Measurements from ENCODE around the gene SYNDIG1.

SYNDIG1 gene

DNA sequence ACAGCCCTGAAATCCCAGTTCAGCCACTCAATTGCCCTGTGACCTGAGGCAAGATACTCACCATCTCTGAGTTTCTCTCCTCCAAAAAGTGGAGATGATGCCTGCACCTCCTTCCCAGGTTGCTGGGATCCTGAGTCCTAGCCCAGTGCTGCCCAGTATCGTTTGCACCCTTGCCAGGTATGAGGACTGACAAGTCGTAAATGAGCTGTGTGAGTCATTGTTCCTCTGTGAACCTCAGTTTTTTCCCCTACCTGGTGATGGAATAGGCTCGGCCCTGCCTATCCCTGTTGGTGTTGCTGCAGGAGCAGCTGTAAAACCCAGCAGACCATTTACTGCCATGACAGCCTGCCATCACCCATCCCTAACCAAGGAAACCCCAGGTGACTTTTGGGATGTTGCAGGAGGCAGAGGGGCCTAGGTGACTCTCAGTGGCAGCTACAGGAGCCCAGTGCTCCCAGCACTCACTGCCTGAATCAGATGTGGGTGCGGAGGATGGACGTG is 229.3 kb downstream of the SYNDIG1 start:
- TF ChIP-seq, protein P1, sequence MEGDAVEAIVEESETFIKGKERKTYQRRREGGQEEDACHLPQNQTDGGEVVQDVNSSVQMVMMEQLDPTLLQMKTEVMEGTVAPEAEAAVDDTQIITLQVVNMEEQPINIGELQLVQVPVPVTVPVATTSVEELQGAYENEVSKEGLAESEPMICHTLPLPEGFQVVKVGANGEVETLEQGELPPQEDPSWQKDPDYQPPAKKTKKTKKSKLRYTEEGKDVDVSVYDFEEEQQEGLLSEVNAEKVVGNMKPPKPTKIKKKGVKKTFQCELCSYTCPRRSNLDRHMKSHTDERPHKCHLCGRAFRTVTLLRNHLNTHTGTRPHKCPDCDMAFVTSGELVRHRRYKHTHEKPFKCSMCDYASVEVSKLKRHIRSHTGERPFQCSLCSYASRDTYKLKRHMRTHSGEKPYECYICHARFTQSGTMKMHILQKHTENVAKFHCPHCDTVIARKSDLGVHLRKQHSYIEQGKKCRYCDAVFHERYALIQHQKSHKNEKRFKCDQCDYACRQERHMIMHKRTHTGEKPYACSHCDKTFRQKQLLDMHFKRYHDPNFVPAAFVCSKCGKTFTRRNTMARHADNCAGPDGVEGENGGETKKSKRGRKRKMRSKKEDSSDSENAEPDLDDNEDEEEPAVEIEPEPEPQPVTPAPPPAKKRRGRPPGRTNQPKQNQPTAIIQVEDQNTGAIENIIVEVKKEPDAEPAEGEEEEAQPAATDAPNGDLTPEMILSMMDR (IDR thresholded peaks at IDR 0.05; ENCODE audit: control extremely low read depth, extremely low read depth, low read depth, missing control alignments) = no peak
- DNase-seq (ENCODE audit: extremely low spot score) = peak; percentile 9
- CTCF ChIA-PET = no interaction called here
- POLR2A ChIA-PET = no interaction called here

DNA sequence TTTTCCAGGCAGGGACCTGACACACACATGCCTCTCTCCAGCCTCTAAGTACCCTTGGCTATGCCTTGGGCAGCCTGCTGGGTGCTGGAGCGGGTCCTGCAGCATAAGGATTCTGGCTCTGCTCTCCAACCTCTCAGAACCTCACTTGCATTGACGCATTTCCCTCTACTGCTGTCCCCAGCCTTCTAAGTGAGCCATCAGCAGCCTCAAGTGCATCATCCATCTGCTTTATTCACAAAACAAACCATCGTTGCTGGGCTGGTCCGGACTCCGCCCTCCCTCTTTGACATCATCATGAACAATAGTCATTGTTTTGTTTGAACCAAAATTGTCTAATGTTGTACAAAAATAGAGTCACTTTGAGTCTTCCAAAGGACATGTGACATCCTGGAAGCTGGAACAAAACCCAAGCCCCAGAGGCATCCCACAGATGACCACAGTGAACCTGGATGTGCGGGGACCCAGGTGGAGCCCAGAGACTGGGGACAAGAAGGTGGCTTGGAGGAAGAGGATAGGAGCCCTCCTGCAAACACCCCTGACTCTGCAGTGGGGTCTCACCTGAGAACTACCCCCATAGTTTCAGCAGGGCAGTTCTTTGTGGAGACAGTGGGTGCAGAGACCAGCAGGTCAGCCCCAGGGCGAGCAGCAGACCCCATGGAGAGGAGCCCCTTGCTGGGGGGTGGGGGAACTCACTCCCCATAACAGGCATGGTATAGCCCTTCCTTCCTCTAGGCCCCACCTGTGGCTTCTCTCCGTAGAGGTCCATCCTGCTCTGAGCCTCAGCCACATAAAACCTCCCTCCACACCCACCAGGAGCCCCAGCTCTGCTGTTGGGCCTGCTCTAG is 230.1 kb downstream of the SYNDIG1 start:
- DNase-seq (ENCODE audit: extremely low spot score) = no peak
- TF ChIP-seq, protein P1 (IDR thresholded peaks at IDR 0.05; ENCODE audit: control extremely low read depth, extremely low read depth, low read depth, missing control alignments) = no peak
- CTCF ChIA-PET = no interaction called here

DNA sequence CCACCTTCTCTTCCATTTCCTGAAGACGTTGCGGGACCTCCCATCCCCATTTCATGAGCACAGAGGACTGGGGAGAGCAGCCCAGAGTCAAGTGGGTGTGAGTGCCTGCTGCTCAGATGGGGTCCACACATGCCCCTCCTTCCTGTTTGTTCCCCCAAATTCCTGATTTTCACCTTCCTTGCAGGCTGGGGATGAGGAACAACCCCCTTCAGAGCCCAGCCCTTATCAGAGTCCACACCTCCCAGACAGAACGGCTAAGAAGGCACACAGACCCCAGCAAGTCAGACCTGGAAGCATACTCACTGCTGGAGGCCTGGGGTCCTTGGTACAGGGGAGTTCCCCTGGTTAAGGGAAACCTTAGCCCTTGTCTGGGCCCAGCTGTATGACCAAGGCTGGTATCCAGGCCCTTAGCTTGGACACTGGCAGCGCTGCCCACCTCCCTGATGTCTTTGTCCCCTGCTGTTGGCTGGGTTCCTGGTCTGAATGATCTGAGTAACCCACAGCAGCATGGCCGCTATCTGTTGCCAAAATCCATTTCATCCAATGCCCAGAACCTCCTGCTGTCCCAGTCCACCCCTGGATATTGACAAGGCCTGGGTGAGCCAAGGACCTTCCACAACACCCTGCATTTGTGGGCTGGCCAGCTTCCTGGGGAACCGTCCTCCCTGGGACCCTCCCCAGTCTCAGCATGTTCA is 230.9 kb downstream of the SYNDIG1 start:
- CTCF ChIA-PET = no interaction called here

More for the DNA sequence above, 230.1 kb downstream of the SYNDIG1 start:
- POLR2A ChIA-PET = no interaction called here

DNA sequence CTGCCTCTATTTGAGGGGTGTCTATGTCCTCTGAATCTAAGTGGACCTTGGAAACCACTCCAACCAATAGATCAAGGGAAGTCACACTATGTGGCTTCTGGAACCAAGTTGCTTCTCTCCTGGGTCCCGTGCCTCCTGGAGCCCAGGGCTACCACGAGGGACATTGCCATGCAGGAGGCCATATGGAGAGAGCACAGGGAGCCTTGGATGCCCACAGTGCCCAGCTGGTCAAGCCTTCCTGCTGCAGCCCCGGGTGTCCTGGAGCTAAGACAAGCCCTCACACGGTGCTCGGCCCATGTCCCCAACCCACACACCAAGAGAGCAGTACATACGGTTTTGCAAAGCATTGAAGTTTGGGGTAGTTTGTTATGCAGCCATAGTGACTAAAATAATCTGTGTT is 231.6 kb downstream of the SYNDIG1 start:
- no peak for DNase-seq (ENCODE audit: extremely low spot score)
- TF ChIP-seq, protein P1 (IDR thresholded peaks at IDR 0.05; ENCODE audit: control extremely low read depth, extremely low read depth, low read depth, missing control alignments) = no peak
- ChIA-PET POLR2A (no interaction called here), CTCF (no interaction called here)

More for the DNA sequence above, 230.9 kb downstream of the SYNDIG1 start:
- TF ChIP-seq, protein P1 (IDR thresholded peaks at IDR 0.05; ENCODE audit: control extremely low read depth, extremely low read depth, low read depth, missing control alignments) = no peak
- POLR2A ChIA-PET = no interaction called here
- no peak for DNase-seq (ENCODE audit: extremely low spot score)

DNA sequence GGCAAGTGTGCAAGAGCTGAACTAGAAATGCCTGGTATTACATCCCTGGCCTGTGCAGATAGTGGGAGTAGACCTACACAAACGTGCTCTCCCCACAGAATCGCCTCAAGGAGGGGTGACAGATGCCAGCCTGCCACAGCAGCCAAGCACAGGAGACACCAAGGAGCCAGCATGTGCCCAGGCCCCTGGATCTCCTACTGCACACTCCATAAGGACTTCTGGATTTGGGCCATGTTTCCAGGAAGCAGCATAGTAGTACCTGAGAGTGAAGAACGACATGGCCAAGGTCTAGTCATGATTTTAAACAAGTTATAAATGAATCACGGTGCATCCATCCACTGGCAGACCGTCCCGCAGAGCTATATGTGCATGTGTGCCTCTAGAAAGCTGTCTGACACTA is 232.2 kb downstream of the SYNDIG1 start:
- POLR2A ChIA-PET = no interaction called here
- CTCF ChIA-PET = no interaction called here
- TF ChIP-seq, protein P1 (IDR thresholded peaks at IDR 0.05; ENCODE audit: control extremely low read depth, extremely low read depth, low read depth, missing control alignments) = no peak
- DNase-seq (ENCODE audit: extremely low spot score) = no peak

DNA sequence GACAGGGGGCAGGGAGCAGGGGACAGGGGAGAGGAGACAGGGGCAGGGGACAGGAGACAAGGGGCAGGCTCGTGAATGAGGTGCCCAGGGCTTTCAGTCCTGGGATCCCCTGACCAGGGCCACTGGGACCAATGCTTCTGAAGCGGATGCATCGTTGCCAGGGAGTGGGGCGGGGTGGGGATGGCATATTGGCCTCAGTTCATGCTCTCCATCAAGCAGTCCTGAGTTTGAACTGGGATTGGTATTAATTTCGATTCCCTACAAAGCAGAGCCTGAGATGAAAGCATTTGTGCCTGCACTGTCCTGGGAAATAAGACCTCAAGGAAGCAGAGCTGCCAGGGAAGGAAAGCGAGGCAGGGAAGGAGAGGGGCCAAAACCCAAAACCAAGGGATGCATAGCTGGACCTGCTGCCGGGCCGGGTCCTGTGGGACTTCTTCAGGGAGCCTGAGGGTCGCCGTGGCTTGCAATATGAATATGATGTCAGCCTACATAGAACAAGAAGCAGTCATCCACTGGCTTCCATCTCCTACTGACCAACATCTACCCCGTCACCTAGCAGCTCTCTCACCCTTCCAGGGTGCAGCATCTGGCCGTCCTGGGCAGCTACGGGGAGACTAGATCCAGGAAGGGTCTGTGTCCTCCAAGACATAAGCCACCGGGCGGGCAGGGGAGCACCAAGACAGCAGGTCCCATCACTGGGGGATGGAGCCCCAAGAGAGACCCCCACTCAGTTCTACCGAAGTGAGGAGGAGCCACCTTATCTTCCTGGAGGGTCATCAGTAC is 233.3 kb downstream of the SYNDIG1 start:
- TF ChIP-seq, protein P1 (IDR thresholded peaks at IDR 0.05; ENCODE audit: control extremely low read depth, extremely low read depth, low read depth, missing control alignments) = no peak
- ChIA-PET CTCF (no interaction called here), POLR2A (no interaction called here)
- no peak for DNase-seq (ENCODE audit: extremely low spot score)

Measured in GM10248 (cell line).